ENCODE results near the gene EPOP. TPM values are rescaled to one million over a fixed set of nuclear protein-coding genes. Genes with fewer than 3 reads are reported as not detected.
A peak's percentile ranks its signal among the peaks of the same experiment; 100 is the strongest.

EPOP gene
- total and polyA plus RNA-seq, 2 donors (not counting 1 experiment from before 2014, with no cell fraction given) = 0.14 to 0.33 TPM

DNA sequence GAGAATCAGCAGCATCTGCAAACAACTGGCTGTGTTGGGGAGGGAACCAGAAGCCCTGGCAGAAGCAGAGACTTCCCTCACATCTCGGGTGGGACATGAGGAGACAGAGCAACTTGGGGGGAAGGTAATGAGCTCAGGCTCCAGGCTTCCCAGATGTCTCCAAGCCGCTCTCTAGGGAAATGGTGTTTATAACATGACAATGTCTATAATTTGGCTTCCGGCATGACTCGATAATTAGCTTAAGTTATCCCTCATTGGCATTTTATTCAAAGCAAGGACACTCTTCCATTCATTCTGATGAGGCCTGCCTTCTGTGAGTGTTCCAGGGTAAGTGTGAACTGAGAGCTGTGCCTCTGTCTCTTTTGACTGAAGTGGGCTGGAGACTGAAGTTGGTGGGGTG is 15.6 kb upstream of the EPOP start:
- H3K4me1 ChIP-seq (ENCODE audit: control insufficient read depth, extremely low read depth, insufficient read depth, low read length) = peaks cover 8% of the 10 kb centered on the region
- TF ChIP-seq EZH2 (IDR thresholded peaks at IDR 0.05; ENCODE audit: low read length, missing control alignments) (no peak), CTCF (conservative IDR thresholded peaks at IDR 0.05 in 1 of 2, IDR thresholded peaks at IDR 0.05 in 1 of 2; ENCODE audit: low read depth in 1 of 2, low read length in 2 of 2) (no peak)

GRCh38 chr17:38687286-38687685 is 12.5 kb upstream of the EPOP start:
- DNase-seq (ENCODE audit: low read depth in 2 of 2) = peak; percentile 36 to 47
- no peak overlapping the region for H3K4me2 ChIP-seq (ENCODE audit: extremely low read depth, insufficient read depth, low read length)
- H3K9ac ChIP-seq (ENCODE audit: insufficient read depth, low read length) = no peak overlapping the region
- H4K20me1 ChIP-seq (ENCODE audit: control insufficient read depth, extremely low read depth, insufficient read depth, low read length) = no peaks in the 10 kb centered on the region
- no peaks in the 10 kb centered on the region for H3K79me2 ChIP-seq (ENCODE audit: control insufficient read depth, insufficient read depth, low read length)
- H2AFZ ChIP-seq (ENCODE audit: low read length) = no peak overlapping the region
- no peak overlapping the region for H3K27ac ChIP-seq (ENCODE audit: insufficient read depth, low read length)
- no peaks in the 10 kb centered on the region for H3K9me3 ChIP-seq (ENCODE audit: control insufficient read depth, insufficient read depth, low read depth, low read length)
- H3K27me3 ChIP-seq (ENCODE audit: control insufficient read depth, insufficient read depth, low read length) = no peaks in the 10 kb centered on the region
- no peaks in the 10 kb centered on the region for H3K36me3 ChIP-seq (ENCODE audit: control insufficient read depth, insufficient read depth, low read length)
- no peak for TF ChIP-seq EZH2 (IDR thresholded peaks at IDR 0.05; ENCODE audit: low read length, missing control alignments)
- no peak for TF ChIP-seq CTCF (conservative IDR thresholded peaks at IDR 0.05 in 1 of 2, IDR thresholded peaks at IDR 0.05 in 1 of 2; ENCODE audit: low read depth in 1 of 2, low read length in 2 of 2)
- H3K4me1 ChIP-seq (ENCODE audit: control insufficient read depth, extremely low read depth, insufficient read depth, low read length) = no peaks in the 10 kb centered on the region
- no peak overlapping the region for H3K4me3 ChIP-seq (replicated peaks in 1 of 4; ENCODE audit: control extremely low read depth in 1 of 4, insufficient read depth in 1 of 4, low read depth in 3 of 4, low read length in 4 of 4)

More for the DNA sequence above, 15.6 kb upstream of the EPOP start:
- Histone ChIP-seq H4K20me1 (ENCODE audit: control insufficient read depth, extremely low read depth, insufficient read depth, low read length) (no peaks in the 10 kb centered on the region), H3K9me3 (ENCODE audit: control insufficient read depth, insufficient read depth, low read depth, low read length) (no peaks in the 10 kb centered on the region), H3K9ac (ENCODE audit: insufficient read depth, low read length) (no peak overlapping the region), H3K4me3 (replicated peaks in 1 of 4; ENCODE audit: control extremely low read depth in 1 of 4, insufficient read depth in 1 of 4, low read depth in 3 of 4, low read length in 4 of 4) (no peak overlapping the region), H3K4me2 (ENCODE audit: extremely low read depth, insufficient read depth, low read length) (no peak overlapping the region), H3K79me2 (ENCODE audit: control insufficient read depth, insufficient read depth, low read length) (no peaks in the 10 kb centered on the region), H2AFZ (ENCODE audit: low read length) (no peak overlapping the region), H3K36me3 (ENCODE audit: control insufficient read depth, insufficient read depth, low read length) (no peaks in the 10 kb centered on the region), H3K27me3 (ENCODE audit: control insufficient read depth, insufficient read depth, low read length) (no peaks in the 10 kb centered on the region), H3K27ac (ENCODE audit: insufficient read depth, low read length) (no peak overlapping the region)
- DNase-seq (ENCODE audit: low read depth in 2 of 2) = no peak

DNA sequence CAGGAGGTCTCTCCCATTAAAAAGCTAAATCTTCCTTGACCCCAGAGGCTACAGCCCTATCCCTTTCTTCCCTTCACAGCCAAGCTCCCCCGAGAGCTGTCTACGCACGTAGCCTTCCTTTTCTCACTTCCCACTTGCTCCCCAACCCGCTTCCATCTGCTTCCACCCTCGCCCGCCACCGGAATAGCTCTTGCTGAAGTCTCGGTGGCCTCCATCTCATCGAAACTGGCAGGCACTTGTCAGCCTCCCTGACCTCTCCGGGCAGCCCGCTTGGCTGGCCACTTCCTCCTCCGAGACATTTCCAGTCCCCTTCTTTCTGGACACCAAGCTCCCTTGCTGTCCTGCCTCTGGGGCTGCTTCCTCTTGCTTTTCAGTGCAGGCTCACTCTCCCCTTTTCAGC is 10.7 kb upstream of the EPOP start:
- Histone ChIP-seq H2AFZ (ENCODE audit: low read length) (no peak overlapping the region), H3K36me3 (ENCODE audit: control insufficient read depth, insufficient read depth, low read length) (no peaks in the 10 kb centered on the region), H4K20me1 (ENCODE audit: control insufficient read depth, extremely low read depth, insufficient read depth, low read length) (no peaks in the 10 kb centered on the region), H3K79me2 (ENCODE audit: control insufficient read depth, insufficient read depth, low read length) (no peaks in the 10 kb centered on the region), H3K27me3 (ENCODE audit: control insufficient read depth, insufficient read depth, low read length) (no peaks in the 10 kb centered on the region), H3K9me3 (ENCODE audit: control insufficient read depth, insufficient read depth, low read depth, low read length) (no peaks in the 10 kb centered on the region), H3K4me1 (ENCODE audit: control insufficient read depth, extremely low read depth, insufficient read depth, low read length) (no peaks in the 10 kb centered on the region), H3K4me3 (replicated peaks in 1 of 4; ENCODE audit: control extremely low read depth in 1 of 4, insufficient read depth in 1 of 4, low read depth in 3 of 4, low read length in 4 of 4) (no peak overlapping the region), H3K4me2 (ENCODE audit: extremely low read depth, insufficient read depth, low read length) (no peak overlapping the region), H3K9ac (ENCODE audit: insufficient read depth, low read length) (no peak overlapping the region), H3K27ac (ENCODE audit: insufficient read depth, low read length) (no peak overlapping the region)
- no peak for DNase-seq (ENCODE audit: low read depth in 2 of 2)
- TF ChIP-seq EZH2 (IDR thresholded peaks at IDR 0.05; ENCODE audit: low read length, missing control alignments) (no peak), CTCF (conservative IDR thresholded peaks at IDR 0.05 in 1 of 2, IDR thresholded peaks at IDR 0.05 in 1 of 2; ENCODE audit: low read depth in 1 of 2, low read length in 2 of 2) (no peak)

All from fibroblast of lung (primary cell).